KBM-7 (cell line): Measurements from ENCODE around the gene CAPNS1.
"Not testable (repeated sequence)": the region's sequence is repeated elsewhere in the genome, so short reads cannot be mapped to it uniquely, and the experiment has no call there.

Experiments
- DNase-seq: peaks from one replicate; pipeline ENCODE4 v3.0.0-alpha.2; 2015
- in situ Hi-C: fragments of 300-500 bp; cut with MboI; formaldehyde crosslinking; loops from 2 replicates; pipeline ENCODE4 v1.14.3; 2020; ENCODE audit warnings: low sequenced_read_pairs, low pct_unique_long_range_greater_than_20kb, mixed read lengths

The CAPNS1 gene

GRCh38 chr19:36142046-36142445, 2.2 kb downstream of the CAPNS1 start:
- DNase-seq = no peak
- in situ Hi-C loops = no loop called here

- in situ Hi-C loops = no loop called here
- no peak for DNase-seq
Observed at GRCh38 chr19:36142496-36142895, 2.6 kb downstream of the CAPNS1 start.

GRCh38 chr19:36144624-36145023, 4.8 kb downstream of the CAPNS1 start:
- no peak for DNase-seq
- in situ Hi-C loops = no loop called here

GRCh38 chr19:36149673-36150406, 10.0 kb downstream of the CAPNS1 start:
- in situ Hi-C loops = no loop called here
- DNase-seq = no peak

DNA sequence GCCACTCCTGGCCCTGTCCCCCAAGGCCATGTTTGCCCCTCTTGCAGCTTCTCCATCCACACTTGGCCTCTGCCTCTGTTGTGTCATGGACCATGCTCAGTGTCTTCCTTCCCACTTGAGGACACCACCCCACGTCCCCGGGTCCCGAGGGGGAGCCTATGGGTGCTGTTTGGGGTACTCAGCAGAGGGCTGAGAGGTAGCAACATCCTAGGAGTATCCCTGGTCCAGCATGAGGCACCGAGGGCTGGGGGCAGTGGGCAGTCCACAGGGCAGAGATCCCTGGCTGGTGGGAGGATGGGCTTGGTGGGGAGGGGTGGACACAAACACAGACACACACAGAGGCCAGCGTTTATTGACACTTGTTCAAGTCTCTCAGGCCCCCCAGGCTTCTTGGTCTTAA, 10.7 kb downstream of the CAPNS1 start:
- in situ Hi-C loops = no loop called here
- no peak for DNase-seq

DNA sequence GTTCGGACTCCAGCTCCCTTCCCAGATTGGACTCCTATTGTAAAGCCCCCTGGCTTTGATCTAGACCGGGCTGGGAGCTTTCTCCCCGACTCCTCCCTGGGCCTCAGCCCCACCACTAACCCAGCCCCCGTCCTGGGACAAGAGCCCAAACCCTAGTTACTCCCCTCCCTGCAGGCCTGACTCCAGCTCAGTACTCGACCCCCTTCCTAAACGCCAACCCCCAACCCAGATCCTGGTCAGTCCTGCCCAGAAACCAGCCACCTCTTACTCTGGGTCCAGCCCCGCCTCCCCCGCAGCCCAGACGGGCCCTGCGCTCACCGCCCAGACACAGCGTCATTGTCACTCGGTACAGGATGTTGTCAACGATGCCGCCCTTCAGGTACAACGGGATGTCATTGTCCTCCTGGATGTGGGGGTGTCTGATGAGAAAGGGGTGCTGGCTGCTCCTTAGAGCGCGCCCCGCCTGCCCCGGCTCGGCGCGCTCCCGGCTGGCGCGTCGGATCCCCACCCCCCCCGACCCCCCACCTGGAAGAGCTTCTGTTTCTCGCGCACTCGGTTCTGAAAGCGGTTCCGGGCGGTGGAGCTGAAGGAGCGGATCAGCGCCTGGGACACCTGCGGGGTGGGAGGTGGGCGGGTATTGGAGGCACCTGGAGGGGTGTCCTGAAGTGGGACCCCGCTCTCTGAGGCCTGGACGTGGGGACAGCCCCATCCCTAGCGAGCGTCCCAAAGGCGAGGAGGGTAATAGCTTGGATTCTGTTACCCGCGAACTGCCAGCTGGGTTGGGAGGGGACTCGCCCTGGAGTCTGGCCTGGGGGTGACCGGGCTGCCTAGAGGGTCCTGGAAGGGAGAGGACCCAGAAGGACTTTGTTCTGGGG, 11.5 kb downstream of the CAPNS1 start:
- DNase-seq = no peak
- in situ Hi-C loops = no loop called here

DNA sequence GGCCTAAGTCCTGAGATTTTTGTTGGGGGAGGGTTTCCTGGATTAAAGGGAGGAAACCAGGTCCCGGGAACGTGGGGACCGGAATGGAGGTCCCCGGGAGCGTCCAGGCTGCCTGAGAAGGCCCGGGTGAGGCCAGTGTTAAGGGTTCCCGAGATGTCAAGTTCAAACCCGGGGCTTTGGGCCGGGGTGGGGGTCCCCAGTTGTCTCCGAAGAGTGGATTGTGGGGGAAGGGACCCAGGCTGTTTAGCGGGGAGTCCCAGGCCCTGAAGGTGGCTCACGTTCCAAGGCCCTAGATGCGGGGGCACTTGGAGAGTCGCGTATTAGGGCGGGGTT, 12.1 kb downstream of the CAPNS1 start:
- DNase-seq = no peak
- in situ Hi-C loops = no loop called here

DNA sequence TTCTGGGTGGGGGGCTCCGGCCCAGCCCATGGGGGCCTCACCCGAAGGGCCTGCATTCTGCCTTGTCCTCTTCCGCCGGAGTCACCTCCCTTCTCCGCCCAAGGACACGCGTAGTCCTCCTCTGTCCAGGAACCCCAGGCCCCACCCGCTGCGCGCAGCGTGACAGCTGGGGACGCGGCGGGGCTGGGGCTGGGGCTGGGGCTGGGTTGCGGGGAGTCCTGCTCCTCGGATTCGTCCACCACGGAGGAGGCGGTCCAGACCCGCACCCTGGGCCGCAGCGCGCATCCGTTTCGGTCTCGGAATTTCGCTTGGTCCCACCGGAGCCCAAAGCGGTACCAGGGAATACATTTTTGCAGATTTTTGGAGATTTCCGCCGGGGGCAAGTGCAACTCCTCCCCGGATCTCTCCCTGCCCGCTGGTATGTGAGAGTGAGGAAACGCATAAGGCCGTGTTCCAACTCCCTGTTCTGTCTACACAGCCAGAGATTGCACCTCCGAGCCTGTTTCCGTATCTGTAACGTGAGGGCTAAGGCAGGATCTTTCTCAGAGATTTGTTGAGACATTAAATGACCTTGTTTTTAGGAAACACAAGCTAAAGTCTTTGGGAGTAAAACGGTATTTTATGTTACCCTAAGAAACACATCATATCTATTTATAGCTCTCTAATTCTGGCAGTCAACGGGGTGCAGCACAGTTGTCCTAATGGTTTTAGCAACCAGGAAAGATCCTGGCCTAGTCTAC, 12.7 kb downstream of the CAPNS1 start, which contains the start of gene COX7A1:
Gene COX7A1 (minus strand): TSS at position 96 of the 740 bp plus-strand sequence. CDS start 40 bp downstream, at position 56.
- in situ Hi-C loops = no loop called here
- DNase-seq = no peak

GRCh38 chr19:36153126-36153525, 13.3 kb downstream of the CAPNS1 start:
- no peak for DNase-seq
- in situ Hi-C loops = no loop called here

DNA sequence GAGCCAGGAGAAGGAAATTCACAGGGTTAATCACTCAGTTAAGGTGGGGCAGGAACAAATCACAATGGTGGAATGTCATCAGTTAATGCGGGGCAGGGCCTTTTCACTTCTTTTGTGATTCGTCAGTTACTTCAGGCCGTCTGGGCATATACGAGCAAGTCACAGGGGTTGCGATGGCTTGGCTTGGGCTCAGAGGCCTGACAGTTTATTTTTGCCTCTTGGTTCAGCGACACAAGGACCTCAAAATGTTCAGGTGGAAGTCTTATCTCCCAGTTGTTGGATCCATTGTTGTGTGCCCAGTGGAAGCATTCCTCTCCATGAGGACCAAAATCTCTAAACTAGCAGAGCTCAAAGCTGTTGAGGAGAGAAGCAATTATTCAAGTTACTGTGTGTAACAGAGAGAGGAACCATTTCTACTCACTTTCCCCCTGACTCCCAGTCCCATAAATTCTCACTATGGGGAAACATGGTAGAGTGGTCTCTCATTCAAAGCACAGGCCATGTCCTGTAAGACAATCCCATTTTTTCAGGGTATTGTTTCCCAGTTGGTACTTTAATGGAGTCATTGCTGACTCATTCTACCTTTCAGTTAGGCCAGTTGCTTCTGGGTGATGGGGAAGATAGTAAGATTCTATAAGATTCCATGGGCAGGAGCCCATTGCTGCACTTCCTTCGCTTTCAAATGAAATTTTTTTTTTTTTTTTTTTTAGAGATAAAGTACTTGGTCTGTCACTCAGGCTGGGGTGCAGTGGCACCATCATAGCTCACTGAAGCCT, 21.1 kb downstream of the CAPNS1 start:
- in situ Hi-C loops = no loop called here
- no peak for DNase-seq

DNA sequence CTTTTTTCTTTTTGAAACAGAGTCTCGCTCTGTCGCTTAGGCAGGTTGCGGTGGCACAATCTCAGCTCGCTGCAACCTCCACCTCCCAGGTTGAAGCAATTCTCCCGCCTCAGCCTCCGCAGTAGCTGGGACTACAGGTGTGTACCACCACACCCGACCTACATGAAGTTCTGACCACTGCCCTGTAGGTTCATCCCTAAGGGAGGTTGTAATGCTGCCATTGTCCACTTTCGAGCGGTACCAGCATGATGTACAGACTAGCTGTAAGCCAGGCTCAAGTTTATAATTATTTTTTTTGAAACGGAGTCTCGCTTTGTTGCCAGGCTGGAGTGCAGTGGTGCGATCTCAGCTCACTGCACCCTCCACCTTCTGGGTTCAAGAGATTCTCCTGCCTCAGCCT, 23.9 kb downstream of the CAPNS1 start:
- no peak for DNase-seq
- in situ Hi-C loops = no loop called here

DNA sequence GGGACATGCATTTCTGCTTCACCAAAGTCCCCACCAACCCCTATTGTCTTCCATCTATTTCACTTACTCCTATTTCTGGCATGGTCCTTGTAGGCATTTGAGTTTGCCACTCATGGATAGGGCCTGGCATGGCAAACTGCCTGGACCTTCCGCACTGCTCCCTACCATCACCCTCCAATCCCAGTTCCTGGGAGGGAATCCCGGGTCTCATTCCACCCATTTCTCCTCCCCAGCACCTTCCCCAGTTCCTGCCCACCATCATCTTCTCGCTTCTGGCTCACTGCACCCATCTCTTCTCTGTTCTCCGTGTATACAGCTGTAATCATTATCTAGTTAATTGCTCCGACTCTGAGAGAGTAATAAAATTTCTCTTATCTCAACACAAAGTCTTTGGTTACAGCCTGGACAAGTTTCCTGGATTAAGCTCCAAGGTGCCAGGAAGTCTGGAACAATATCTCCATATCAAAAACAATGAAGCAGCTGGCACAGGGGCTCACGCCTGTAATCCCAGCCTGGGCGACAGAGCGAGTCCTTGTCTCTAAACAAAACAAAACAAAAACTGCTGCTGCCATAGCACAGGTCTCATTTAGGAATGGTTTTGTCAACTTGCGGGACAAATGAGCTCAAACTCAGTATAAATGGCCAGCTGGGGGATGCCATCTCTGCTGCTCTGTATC, 29.4 kb downstream of the CAPNS1 start:
- no peak for DNase-seq

GRCh38 chr19:36172852-36173251, 33.0 kb downstream of the CAPNS1 start:
- DNase-seq = no peak
- in situ Hi-C loops = no loop called here

More for the DNA sequence above, 29.4 kb downstream of the CAPNS1 start:
- in situ Hi-C loops = no loop called here

- DNase-seq, in situ Hi-C loops: not testable (repeated sequence)
Observed at GRCh38 chr19:36173846-36174245, 34.0 kb downstream of the CAPNS1 start.

DNA sequence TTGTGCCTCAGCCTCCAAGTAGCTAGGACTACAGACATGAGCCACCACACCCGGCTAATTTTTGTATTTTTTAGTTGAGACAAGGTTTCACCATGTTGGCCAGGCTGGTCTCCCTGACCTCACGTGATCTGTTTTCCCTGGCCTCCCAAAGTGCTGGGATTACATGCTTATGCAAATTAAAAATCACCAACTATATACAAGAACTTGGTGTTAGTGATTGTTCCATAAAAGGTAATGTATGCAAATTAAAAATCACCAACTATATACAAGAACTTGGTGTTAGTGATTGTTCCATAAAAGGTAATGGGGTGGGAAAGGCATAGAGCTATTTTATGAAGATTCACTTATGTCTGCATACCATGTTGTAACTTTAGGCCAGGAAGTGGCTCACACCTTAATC, 39.2 kb downstream of the CAPNS1 start:
- DNase-seq, in situ Hi-C loops: not testable (repeated sequence)

DNA sequence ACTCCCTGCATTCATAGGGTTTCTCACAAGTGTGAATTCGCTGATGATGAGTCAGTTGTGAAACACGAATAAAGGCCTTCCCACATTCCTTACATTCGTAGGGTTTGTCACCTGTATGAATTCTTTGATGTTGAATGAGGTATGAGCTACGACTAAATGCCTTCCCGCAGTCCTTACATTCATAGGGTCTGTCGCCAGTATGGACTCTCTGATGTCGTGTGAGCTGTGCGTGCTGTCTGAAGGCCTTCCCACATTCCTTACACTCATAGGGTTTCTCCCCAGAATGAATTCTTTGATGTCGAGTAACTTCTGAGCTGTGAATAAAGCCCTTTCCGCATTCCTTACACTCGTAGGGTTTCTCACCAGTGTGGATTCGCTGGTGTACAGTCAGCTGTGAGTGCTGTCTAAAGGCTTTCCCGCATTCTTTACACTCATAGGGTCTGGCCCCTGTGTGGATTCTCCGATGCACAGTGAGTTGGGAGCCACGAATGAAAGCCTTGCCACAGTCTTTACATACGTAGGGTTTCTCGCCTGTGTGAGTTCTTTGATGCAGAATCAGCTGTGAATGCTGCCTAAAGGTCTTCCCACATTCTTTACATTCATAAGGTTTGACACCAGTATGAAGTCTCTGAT, 42.9 kb downstream of the CAPNS1 start:
- in situ Hi-C loops = no loop called here
- no peak for DNase-seq

DNA sequence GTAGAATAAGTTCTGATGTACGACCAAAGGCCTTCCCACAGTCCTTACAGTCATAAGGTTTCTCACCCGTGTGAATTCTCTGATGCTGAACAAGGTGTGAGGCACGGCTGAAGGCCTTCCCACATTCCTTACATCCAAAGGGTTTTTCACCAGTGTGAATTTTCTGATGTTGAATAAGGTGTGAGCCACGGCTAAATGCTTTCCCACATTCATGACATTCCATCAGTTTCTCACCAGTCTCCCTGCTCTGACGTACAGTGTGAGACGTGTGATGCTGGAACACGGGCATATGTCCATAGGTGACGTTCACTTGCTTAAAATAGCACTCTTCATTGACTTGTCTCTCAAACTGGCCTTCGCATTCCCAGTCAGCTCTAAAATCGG, 43.4 kb downstream of the CAPNS1 start:
- DNase-seq = no peak
- in situ Hi-C loops = no loop called here

DNA sequence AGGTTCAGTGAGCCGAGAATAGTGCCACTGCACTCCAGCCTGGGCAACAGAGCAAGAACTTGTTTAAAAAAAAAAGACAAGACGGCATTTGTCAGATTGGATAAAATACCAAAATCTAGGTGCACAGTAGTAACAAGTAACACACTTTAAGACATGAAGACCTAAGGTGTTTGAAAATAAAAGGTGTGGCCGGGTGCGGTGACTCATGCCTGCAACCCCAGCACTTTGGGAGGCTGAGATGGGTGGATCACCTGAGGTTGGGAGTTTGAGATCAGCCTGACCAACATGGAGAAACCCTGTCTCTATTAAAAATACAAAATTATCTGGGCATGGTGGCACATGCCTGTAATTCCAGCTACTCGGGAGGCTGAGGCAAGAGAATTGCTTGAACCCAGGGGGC, 46.9 kb downstream of the CAPNS1 start:
- DNase-seq, in situ Hi-C loops: not testable (repeated sequence)
